Iris pigment epithelial cell (primary cell): ENCODE measurements around the gene PLPPR3.
"Not testable (repeated sequence)": the region's sequence is repeated elsewhere in the genome, so short reads cannot be mapped to it uniquely, and the experiment has no call there.

Experiments
- DNase-seq: peaks from one replicate; pipeline ENCODE4 v3.0.0-alpha.2; 2011; ENCODE audit warnings: low read depth

Gene PLPPR3

GRCh38 chr19:854549-854948 is 32.8 kb upstream of the PLPPR3 start:
- no peak for DNase-seq

- DNase-seq, result not testable (repeated sequence)
These were observed 32.0 kb upstream of the PLPPR3 start for GRCh38 chr19:853614-854220.

DNA sequence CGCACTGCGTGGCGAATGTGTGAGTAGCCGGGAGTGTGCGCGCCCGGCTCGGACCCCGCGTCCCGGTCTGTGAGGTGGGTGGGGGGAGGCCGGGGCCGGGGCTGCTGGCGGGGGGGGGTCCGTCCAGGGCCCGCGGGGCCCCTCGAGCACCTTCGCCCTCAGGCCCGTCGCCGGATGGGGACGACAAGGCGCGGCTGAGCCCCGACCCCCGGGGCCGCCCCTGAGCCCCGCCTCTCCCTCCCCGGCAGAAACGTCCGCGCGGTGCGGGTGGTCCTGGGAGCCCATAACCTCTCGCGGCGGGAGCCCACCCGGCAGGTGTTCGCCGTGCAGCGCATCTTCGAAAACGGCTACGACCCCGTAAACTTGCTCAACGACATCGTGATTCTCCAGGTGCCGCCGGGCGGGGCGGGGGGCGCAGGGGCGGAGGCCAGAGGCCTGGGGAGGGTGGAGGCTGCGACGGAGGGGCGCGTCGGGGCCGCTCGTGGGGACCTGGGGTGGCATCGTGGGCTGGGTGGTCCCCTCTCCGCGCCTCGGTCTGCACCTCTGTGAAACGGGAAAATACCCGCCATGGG is 31.3 kb upstream of the PLPPR3 start:
- DNase-seq, result no peak

DNA sequence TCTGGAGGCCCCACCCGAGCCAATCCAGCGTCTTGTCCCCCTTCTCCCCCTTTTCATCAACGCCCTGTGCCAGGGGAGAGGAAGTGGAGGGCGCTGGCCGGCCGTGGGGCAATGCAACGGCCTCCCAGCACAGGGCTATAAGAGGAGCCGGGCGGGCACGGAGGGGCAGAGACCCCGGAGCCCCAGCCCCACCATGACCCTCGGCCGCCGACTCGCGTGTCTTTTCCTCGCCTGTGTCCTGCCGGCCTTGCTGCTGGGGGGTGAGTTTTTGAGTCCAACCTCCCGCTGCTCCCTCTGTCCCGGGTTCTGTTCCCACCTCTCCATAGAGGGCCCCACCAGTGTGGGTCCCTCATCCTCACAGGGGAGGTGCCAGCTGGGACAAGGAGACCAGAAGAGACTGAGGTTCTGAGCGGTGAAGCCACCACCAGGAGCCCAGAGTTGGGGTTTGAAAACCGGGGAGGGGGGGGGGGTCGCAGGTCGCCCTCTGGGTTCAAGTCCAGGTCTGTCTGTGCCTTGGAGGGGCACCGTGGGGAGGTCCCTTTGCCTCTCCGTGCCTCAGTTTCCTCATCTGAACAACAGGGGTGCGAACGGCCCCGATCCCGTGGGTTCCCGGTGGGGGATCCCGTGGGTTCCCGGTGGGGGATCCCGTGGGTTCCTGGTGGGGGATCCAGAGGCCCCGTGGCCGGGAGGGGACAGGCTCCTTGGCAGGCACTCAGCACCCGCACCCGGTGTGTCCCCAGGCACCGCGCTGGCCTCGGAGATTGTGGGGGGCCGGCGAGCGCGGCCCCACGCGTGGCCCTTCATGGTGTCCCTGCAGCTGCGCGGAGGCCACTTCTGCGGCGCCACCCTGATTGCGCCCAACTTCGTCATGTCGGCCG is 30.6 kb upstream of the PLPPR3 start, which contains the start of gene ELANE:
Gene ELANE, plus strand, starts transcription at position 168 of the 878 bp plus-strand sequence. Its CDS starts 26 bp downstream, at position 194.
- DNase-seq, result no peak

DNA sequence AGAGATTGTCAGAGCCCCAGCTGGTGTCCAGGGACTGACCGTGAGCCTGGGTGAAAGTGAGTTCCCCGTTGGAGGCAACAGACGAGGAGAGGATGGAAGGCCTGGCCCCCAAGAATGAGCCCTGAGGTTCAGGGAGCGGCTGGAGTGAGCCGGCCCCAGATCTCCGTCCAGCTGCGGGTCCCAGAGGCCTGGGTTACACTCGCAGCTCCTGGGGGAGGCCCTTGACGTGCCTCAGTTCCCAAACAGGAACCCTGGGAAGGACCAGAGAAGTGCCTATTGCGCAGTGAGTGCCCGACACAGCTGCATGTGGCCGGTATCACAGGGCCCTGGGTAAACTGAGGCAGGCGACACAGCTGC is 29.2 kb upstream of the PLPPR3 start:
- DNase-seq, result no peak

GRCh38 chr19:850221-850978 is 28.6 kb upstream of the PLPPR3 start:
- DNase-seq, result peak; percentile 74

DNA sequence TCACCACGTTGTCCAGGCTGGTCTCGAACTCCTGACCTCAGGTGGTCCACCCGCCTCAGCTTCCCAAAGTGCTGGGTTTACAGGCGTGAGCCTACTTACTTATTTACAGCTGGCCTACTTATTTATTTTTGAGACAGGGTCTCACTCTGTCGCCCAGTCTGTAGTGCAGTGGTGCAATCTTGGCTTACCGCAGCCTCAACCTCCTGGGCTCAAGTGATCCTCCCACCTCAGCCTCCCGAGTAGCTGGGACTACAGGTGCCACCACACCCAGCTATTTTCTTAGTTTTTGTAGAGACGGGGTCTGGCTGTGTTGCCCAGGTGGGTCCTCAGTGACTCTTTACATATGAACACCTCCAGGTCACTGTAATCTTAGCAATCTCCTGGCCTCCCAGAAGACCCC is 27.4 kb upstream of the PLPPR3 start:
- DNase-seq, result not testable (repeated sequence)

DNA sequence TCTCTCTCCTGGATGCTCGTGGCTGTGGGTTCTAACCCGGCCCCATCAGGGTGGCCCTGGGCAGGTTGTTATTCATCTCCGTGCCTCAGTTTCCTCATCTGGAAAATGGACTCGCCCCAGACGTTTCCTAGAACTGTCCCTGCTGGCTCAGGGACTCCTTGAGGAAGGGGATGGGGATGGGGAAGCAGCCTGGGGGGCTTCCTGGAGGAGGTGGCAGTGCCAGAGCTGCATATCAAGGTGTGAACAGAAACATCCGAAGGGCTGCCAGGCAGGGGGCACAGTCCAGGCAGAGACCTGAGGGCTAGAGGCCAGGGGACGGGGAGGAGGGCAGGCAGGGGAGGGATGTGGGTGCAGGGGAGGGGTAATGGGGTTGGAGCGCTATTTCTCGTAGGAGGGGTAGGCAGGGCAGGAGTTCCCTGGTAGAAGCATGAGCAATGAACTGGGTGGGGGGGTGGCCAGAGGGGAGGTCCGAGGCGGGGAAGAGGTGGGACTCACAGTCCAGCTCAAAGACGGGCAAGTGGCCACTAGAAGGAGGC is 26.7 kb upstream of the PLPPR3 start:
- no peak for DNase-seq

DNA sequence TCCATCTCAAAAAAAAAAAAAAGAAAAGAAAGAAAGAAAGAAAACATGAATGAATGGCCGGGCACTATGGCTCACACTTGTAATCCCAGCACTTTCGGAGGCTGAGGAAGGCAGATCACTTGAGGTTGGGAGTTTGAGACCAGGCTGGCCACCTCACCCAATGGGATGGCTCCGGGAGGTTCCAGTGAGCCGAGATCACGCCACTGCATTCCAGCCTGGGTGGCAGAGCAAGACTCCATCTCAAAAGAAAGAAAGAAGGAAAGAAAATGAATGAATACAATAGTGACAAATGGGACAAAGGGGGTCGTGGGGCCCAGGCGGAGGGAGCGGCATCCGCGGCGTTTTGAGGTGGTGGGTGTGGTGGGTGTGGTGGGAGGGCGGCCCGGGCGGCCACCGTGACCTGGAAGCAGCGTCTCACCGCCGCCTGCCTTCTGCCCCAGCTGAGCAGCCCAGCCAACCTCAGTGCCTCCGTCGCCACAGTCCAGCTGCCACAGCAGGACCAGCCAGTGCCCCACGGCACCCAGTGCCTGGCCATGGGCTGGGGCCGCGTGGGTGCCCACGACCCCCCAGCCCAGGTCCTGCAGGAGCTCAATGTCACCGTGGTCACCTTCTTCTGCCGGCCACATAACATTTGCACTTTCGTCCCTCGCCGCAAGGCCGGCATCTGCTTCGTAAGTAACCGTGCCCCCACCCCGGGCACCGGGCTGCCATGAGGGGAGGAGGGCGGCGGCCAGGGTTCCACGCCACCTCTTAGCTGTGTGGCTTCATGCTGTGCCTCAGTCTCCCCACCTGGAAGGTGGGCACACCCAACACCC is 24.2 kb upstream of the PLPPR3 start:
- no peak for DNase-seq

DNA sequence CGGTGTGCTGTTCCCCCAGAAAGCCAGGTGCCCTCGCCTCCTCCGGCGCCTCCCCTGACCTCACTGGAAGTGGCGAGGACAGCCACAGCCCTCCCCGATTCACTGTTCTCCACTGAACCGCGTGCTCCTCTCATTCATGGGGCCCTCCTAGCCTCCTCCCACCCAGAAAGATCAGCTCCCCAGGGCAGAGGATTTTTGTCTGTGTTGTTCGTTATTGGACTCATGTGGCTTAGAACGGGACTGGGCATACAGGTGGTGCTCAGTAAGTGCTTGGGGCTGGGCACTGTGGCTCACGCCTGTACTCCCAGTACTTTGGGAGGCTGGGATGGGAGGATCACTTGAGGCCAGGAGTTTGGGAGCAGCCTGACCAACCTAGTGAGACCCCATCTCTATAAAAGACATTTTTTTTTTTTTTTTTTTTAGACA is 22.8 kb upstream of the PLPPR3 start:
- DNase-seq, result no peak

DNA sequence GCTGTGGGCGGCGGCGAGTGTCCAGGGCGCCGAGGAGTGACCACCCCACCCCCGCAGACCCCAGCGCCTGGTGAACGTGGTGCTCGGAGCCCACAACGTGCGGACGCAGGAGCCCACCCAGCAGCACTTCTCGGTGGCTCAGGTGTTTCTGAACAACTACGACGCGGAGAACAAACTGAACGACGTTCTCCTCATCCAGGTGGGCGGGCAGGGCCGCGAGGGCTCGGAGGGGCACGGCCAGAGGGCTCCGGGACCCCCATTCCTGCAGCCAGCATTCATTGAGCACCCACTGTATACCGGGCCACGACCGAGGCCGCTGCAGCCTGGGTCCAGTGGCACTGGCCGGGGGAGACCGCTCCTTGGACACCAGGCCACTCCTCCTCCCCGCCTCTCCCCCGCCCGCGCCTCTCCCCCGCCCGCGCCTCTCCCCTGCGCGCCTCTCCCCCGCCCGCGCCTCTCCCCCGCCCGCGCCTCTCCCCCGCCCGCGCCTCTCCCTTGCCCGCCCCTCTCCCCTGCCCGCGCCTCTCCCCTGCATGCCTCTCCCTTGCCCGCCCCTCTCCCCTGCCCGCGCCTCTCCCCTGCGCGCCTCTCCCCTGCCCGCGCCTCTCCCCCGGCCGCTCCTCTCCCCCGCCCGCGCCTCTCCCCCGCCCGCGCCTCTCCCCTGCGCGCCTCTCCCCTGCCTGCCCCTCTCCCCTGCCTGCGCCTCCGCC is 22.2 kb upstream of the PLPPR3 start:
- no peak for DNase-seq

DNA sequence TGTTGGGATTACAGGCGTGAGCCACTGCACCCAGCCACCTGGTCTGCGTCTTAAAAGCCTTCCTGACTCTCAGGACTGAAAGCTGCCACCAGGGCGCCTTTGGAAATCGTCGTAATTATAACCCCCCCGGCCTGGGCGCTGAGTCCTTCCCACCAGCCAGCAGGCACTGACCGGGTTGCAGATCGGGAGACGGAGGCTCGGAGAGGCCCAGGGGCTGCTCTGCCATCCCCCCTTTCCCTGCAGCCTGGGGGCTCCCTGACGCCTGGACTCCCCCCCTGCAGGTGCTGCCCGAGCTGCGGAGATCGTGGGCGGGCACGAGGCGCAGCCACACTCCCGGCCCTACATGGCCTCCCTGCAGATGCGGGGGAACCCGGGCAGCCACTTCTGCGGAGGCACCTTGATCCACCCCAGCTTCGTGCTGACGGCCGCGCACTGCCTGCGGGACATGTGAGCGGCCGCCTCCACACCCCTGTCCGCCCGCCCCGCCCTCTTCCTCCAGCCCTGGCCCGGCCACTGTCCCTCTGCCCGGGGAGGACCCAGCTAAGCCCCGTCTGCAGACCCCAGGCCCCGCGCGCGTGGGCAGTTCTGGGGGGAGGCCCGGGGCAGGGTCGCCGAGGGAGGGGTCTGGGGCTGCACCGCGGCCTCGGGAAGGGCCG is 21.6 kb upstream of the PLPPR3 start:
- DNase-seq, result no peak

DNA sequence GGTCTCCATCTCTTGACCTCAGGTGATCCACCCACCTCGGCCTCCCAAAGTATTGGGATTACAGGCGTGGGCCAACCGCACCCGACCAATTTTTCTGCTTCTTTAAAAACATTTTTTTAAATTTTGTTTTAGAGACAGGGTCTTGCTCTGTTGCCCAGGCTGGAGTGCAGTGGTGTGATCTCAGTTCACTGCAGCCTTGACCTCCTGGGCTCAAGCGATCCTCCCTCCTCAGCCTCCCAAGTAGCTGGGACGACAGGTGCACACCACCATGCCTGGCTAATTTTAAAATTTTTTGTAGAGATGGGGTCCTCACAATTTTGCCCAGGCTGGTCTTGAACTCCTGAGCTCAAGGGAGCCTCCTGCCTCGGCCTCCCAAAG is 21.0 kb upstream of the PLPPR3 start:
- DNase-seq, result not testable (repeated sequence)

DNA sequence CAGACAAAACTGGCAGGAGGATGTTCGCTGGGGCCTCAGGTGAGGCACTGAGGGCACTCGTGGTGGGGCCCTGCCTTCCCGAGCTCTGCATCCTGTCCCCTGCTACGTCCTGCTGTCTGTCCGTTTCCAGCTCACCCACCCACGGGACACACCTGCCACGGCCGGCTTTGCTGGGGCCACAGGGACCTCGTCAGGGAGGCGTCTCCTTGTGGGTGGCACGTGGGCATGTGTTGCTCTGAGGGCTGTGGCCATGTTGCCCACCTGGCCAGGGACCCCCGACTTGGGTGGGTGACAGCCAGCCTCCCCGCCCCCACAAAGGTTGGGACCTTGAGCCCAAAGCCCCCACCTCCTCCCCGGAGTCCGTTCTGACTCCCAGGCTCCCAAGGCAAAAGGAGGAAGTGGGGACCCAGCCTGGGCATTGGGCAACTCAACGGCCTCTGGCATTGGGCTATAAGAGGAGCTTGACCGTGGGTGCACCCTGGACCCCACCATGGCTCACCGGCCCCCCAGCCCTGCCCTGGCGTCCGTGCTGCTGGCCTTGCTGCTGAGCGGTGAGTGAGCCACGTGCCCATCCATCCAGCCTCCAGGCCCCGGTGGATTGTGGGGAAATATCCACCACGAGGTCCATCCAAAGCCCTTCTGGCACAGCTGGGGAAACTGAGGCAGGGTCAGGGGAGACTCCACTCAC is 18.9 kb upstream of the PLPPR3 start, which contains the start of gene PRTN3:
Gene PRTN3, plus strand, starts transcription at position 481 of the 688 bp plus-strand sequence. Its CDS starts 10 bp downstream, at position 491.
- DNase-seq, result no peak

GRCh38 chr19:835210-835810 is 13.6 kb upstream of the PLPPR3 start:
- DNase-seq, result no peak

- DNase-seq, result no peak
These were observed 12.5 kb upstream of the PLPPR3 start for GRCh38 chr19:834216-834615.

DNA sequence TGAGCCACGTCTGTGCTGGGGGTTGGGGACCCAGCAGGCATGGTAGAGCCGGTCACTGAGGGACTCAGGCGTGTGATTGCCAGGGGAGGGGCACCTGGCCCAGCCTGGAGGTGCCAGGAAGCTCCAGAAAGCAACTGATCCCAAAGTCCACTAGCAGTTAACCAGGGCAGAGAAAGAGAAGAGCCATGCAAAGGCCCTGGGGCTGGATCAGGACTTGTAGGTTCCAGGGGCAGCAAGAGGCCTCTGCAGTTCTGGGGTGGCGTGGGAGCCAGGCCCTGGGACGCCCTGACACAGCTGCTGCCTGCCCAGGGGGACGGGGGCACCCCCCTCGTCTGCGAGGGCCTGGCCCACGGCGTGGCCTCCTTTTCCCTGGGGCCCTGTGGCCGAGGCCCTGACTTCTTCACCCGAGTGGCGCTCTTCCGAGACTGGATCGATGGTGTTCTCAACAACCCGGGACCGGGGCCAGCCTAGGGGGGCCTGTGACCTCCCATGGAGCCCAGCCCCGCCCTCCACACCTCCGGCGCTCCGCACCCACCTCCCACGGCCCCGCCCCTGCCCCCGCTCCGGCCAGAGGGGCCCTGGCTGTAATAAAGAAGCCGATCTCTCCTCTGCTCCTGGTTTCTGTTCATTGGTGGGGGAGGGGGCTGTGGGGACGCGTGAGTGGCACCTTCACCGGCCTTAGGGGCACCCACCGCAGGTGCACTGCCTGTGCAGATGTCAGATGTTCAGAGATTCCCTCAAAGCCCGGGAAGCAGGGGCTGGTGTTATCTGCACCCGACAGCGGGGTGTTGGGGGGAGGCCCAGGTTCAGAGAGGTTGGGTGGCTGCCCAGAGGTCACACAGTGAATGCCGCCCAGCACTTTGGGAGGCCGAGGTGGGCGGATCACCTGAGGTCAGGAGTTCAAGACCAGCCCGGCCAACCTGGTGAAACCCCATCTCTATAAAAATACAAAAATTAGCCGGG is 9.9 kb upstream of the PLPPR3 start:
- no peak for DNase-seq
